Osteoblast (primary cell): ENCODE data around the gene GDF15. TPM values are rescaled to one million over a fixed set of nuclear protein-coding genes. Genes with fewer than 3 reads are reported as not detected.
"Not testable (repeated sequence)": the region's sequence is repeated elsewhere in the genome, so short reads cannot be mapped to it uniquely, and the experiment has no call there.

Experiments
- DNase-seq: peaks from one replicate; pipeline ENCODE4 v3.0.0; 2011; ENCODE audit warnings: low spot score, mixed read lengths; ENCODE audit not compliant: insufficient read length; ENCODE audit errors: missing footprints
- H2AFZ ChIP-seq: 2 replicates; pipeline ENCODE4 v1.6.0; 2011; ENCODE audit warnings: mild to moderate bottlenecking, low read length
- H3K27ac ChIP-seq: 2 replicates; pipeline ENCODE4 v1.5.1; 2011; ENCODE audit warnings: mild to moderate bottlenecking, low read depth, low read length, moderate library complexity
- H3K27me3 ChIP-seq: 2 replicates; pipeline ENCODE4 v1.6.0; 2012; ENCODE audit warnings: mild to moderate bottlenecking, control low read depth, inconsistent platforms, low read length, moderate library complexity; ENCODE audit not compliant: insufficient read depth
- H3K36me3 ChIP-seq: 2 replicates; pipeline ENCODE4 v1.5.1; 2011; ENCODE audit warnings: mild to moderate bottlenecking, low read length, control low read depth, moderate library complexity; ENCODE audit not compliant: insufficient read depth
- H3K4me1 ChIP-seq: 2 replicates; pipeline ENCODE4 v1.5.1; 2011; ENCODE audit warnings: mild to moderate bottlenecking, low read length, control low read depth, moderate library complexity; ENCODE audit not compliant: insufficient read depth
- H3K4me2 ChIP-seq: 2 replicates; pipeline ENCODE4 v1.6.0; 2011; ENCODE audit warnings: mild to moderate bottlenecking, low read length; ENCODE audit not compliant: insufficient read depth
- H3K4me3 ChIP-seq: fragments of 200-600 bp; sonication (generic); 3 replicates; pipeline ENCODE4 v1.5.1; 2012; ENCODE audit warnings: mild to moderate bottlenecking, low read length, inconsistent platforms; ENCODE audit not compliant: insufficient read depth
- H3K79me2 ChIP-seq: 2 replicates; pipeline ENCODE4 v1.6.0; 2012; ENCODE audit warnings: mild to moderate bottlenecking, low read length, control low read depth, inconsistent platforms; ENCODE audit not compliant: insufficient read depth
- H3K9me3 ChIP-seq: 2 replicates; pipeline ENCODE4 v1.5.1; 2011; ENCODE audit warnings: low read depth, low read length, control low read depth
- H4K20me1 ChIP-seq: 2 replicates; pipeline ENCODE4 v1.6.0; 2012; ENCODE audit warnings: mild to moderate bottlenecking, low read length, control low read depth; ENCODE audit not compliant: insufficient read depth
- CTCF ChIP-seq: IDR thresholded peaks from 2 replicates; pipeline ENCODE4 v1.5.1; 2011; ENCODE audit warnings: mild to moderate bottlenecking, low read depth, low read length, moderate library complexity; ENCODE audit errors: extremely low read depth
- total RNA-seq: library from RNA; depleted of rRNA; stranded (reverse); fragments of >200 nt; gene quantifications from 2 replicates; pipeline ENCODE4 v1.2.3, GENCODE V29; 2012

Gene GDF15
- total RNA-seq, 1 donor, result 74.2 TPM

- H3K4me1 ChIP-seq, result peaks cover 5% of the 10 kb centered on the region
- peaks cover 4% of the 10 kb centered on the region for H4K20me1 ChIP-seq
- no peak for TF ChIP-seq CTCF
- H3K9me3 ChIP-seq, result no peaks in the 10 kb centered on the region
- no peaks in the 10 kb centered on the region for H3K27me3 ChIP-seq
- H3K36me3 ChIP-seq, result no peaks in the 10 kb centered on the region
- peaks cover 3% of the 10 kb centered on the region for H3K79me2 ChIP-seq
- DNase-seq, result peak; percentile 49
- H2AFZ ChIP-seq, result no peak overlapping the region
- H3K4me2 ChIP-seq, result no peak overlapping the region
- H3K4me3 ChIP-seq, result no peak overlapping the region
- no peak overlapping the region for H3K27ac ChIP-seq
These were observed 41.4 kb upstream of the GDF15 start for GRCh38 chr19:18344582-18344950.

DNA sequence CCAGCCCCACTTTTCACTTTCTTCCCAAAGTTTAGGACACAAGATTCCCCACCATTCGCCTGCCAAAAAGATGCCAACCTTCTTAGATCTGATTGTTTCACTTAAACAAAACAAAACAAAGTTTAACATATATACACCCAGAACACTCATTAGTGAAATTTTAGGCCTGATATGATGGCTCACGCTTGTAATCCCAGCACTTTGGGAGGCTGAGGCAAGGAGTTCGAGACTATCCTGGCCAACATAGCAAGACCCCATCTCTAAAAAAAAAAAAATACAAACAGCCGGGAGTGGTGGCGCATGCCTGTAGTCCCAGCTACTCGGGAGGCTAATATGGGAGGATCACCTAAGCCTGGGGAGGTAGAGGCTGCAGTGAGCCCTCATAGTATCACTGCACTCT lies 40.7 kb upstream of the GDF15 start:
- Histone ChIP-seq H3K36me3 (no peaks in the 10 kb centered on the region), H3K4me3 (no peak overlapping the region), H3K79me2 (peaks cover 3% of the 10 kb centered on the region), H3K27ac (no peak overlapping the region), H3K4me2 (no peak overlapping the region), H2AFZ (no peak overlapping the region), H3K9me3 (no peaks in the 10 kb centered on the region), H4K20me1 (peaks cover 4% of the 10 kb centered on the region), H3K4me1 (no peaks in the 10 kb centered on the region), H3K27me3 (no peaks in the 10 kb centered on the region)
- DNase-seq, result no peak
- no peak for TF ChIP-seq CTCF

DNA sequence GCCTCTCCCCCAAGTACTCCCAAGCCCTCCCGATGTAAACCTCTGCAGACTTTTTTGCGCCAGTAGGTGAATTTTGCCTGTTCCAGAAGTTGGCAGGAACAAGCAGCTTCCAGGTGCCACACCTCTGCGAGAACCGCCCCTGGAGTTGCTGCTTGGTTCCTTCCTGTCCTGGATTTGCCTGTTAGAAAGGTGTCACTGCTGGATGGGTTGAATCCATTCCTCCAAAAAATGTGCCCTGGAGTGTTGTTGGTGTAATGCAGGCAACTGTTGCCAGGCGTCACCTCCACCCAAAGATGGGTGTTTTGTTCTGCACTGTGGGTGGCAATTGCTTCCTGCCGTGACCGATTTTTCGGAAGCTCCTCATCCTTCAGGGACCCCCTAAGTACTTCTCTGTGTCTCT lies 39.9 kb upstream of the GDF15 start:
- peak; percentile 53 for DNase-seq
- no peaks in the 10 kb centered on the region for H3K79me2 ChIP-seq
- no peaks in the 10 kb centered on the region for H3K36me3 ChIP-seq
- TF ChIP-seq CTCF, result no peak
- no peaks in the 10 kb centered on the region for H3K27me3 ChIP-seq
- H3K4me1 ChIP-seq, result no peaks in the 10 kb centered on the region
- H2AFZ ChIP-seq, result no peak overlapping the region
- no peak overlapping the region for H3K27ac ChIP-seq
- H4K20me1 ChIP-seq, result peaks cover 4% of the 10 kb centered on the region
- H3K4me3 ChIP-seq, result no peak overlapping the region
- no peak overlapping the region for H3K4me2 ChIP-seq
- no peaks in the 10 kb centered on the region for H3K9me3 ChIP-seq

GRCh38 chr19:18348171-18348570 lies 37.8 kb upstream of the GDF15 start:
- no peak overlapping the region for H3K4me2 ChIP-seq
- no peaks in the 10 kb centered on the region for H3K36me3 ChIP-seq
- no peak overlapping the region for H2AFZ ChIP-seq
- H3K4me3 ChIP-seq, result no peak overlapping the region
- H3K27ac ChIP-seq, result no peak overlapping the region
- H3K27me3 ChIP-seq, result no peaks in the 10 kb centered on the region
- H3K4me1 ChIP-seq, result no peaks in the 10 kb centered on the region
- H3K79me2 ChIP-seq, result no peaks in the 10 kb centered on the region
- H4K20me1 ChIP-seq, result no peaks in the 10 kb centered on the region
- H3K9me3 ChIP-seq, result no peaks in the 10 kb centered on the region
- TF ChIP-seq CTCF, result no peak
- DNase-seq, result peak; percentile 22

- not testable (repeated sequence) for H3K36me3 ChIP-seq, DNase-seq, H3K4me1 ChIP-seq, H3K27ac ChIP-seq, H3K4me3 ChIP-seq, H3K27me3 ChIP-seq, H4K20me1 ChIP-seq, H3K9me3 ChIP-seq, H2AFZ ChIP-seq, H3K79me2 ChIP-seq, H3K4me2 ChIP-seq
These were observed 37.1 kb upstream of the GDF15 start for GRCh38 chr19:18348818-18349339.
